Stomach (tissue), 9 donors: ENCODE data around the gene LZIC. TPM values are rescaled to one million over a fixed set of nuclear protein-coding genes. Genes with fewer than 3 reads are reported as not detected.
A peak's percentile ranks its signal among the peaks of the same experiment; 100 is the strongest.

ENCODE experiments used
- DNase-seq, 2 donors: peaks; one replicate each; pipeline versions ENCODE4 v3.0.0 to v3.0.0-alpha.2; 2013 to 2019
- H3K27ac ChIP-seq, 5 donors: fragments of 200-600 bp in 4 of 5; sonication (generic) in 4 of 5; one replicate each; pipeline ENCODE4 v1.5.1; 2013 to 2019; ENCODE audit warnings: mild to moderate bottlenecking in 1 of 5, moderate library complexity in 1 of 5
- H3K27me3 ChIP-seq, 3 donors: fragments of 200-600 bp; sonication (generic); one replicate each; pipeline ENCODE4 v1.5.1; 2017 to 2019; ENCODE audit warnings: mixed run types in 1 of 3
- H3K36me3 ChIP-seq, 4 donors: fragments of 200-600 bp; sonication (generic); 1 replicate in 3 of 4; 2 replicates in 1 of 4; pipeline ENCODE4 v1.5.1; 2016 to 2019
- H3K4me1 ChIP-seq, 4 donors: fragments of 200-600 bp; sonication (generic); one replicate each; pipeline ENCODE4 v1.5.1; 2016 to 2019
- H3K4me3 ChIP-seq, 4 donors: fragments of 200-600 bp; sonication (generic) in 3 of 4; one replicate each; pipeline ENCODE4 v1.5.1; 2016 to 2019; ENCODE audit warnings: mild to moderate bottlenecking in 1 of 4
- H3K9me3 ChIP-seq, 4 donors: fragments of 200-600 bp; sonication (generic); one replicate each; pipeline ENCODE4 v1.5.1; 2016 to 2019
- CTCF ChIP-seq, 7 experiments: fragments of 450-650 bp in 4 of 7; fragments of 200-600 bp in 3 of 7; sonication (generic) in 3 of 7; IDR thresholded peaks; one replicate each; pipeline ENCODE4 v1.5.1; 2016 to 2019; ENCODE audit warnings: antibody characterized with exemption in 7 of 7, control low read depth in 2 of 7, mild to moderate bottlenecking in 1 of 7
- EP300 ChIP-seq: sonication (generic); formaldehyde crosslinking; IDR thresholded peaks from one replicate; pipeline ENCODE4 v1.6.1; 2017; ENCODE audit warnings: antibody characterized with exemption
- POLR2A ChIP-seq, 4 donors: fragments of 450-650 bp; IDR thresholded peaks; one replicate each; pipeline ENCODE4 v1.6.1; 2016; ENCODE audit warnings: antibody characterized with exemption in 4 of 4, control low read depth in 2 of 4, mild to moderate bottlenecking in 1 of 4, moderate library complexity in 1 of 4
- POLR2AphosphoS5 ChIP-seq, 3 donors: sonication (generic); formaldehyde crosslinking; IDR thresholded peaks; one replicate each; pipeline ENCODE4 v1.6.1; 2016; ENCODE audit warnings: antibody characterized with exemption in 3 of 3
- WGBS, 5 donors: extraction: QIAGEN DNeasy Blood & Tissue Kit in 3 of 5; methylation state at CpG; one replicate each; pipeline versions ENCODE4 v1.1.5 to v1.1.7; 2013 to 2018; 5-methylcytosine and 5-hydroxymethylcytosine counted together
- intact Hi-C: fragments of 100-400 bp; cut with DNase I; formaldehyde crosslinking; loops from one replicate; pipeline ENCODE4 v1.15.1; 2023; ENCODE audit warnings: low total_unique reads
- polyA plus RNA-seq, 3 donors: library from polyadenylated mRNA; stranded (reverse); fragments of 200-250 nt; gene quantifications; one replicate each; pipeline ENCODE4 v1.2.3, GENCODE V29; 2013
- total RNA-seq, 5 donors: library from RNA; depleted of rRNA; stranded (reverse); fragments of >200 nt; gene quantifications; one replicate each; pipeline versions ENCODE4 v1.1.0 to v1.2.3, GENCODE V29; 2014 to 2016
- donor health status: healthy with polysubstance abuse.
- donor health status: Bipolar disorder and iron deficiency.
- donor health status: healthy.

The LZIC gene
- total and polyA plus RNA-seq, 8 donors = 1.8 to 32.5 (median 15.2) TPM

DNA sequence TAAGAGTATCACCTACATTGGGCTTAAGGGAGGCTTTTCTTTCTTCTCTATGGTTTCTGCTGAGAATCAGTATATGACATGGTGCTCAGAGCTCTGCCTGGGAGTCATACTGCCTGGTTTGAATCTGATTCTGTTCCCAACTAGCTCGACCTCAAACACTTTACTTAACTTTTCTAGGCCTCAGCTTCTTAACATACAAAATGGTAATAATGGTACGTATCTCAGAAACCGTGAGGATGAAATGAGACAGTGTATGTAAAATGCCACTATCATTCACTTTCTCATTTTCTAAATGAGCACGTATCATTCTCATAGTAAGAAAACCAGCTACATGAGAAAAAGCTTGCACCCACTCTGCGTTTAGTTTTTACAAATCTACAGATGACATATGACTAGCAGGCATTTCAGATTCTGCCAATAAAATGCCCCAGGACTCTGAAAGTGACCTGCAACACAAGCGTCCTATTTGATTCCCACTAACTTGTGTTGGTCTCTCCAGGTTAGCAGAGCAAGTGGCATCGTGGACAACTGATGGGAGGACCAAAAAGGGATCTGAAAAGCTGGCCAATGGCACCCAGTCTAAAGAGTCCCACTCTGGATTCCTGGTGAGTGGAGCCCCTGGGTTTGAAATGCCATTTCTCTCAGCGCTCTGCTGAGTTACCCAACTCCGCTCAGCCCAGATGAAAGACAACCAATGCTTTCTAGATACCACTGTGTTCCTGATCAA lies 39.2 kb downstream of the LZIC start:
- Histone ChIP-seq H3K4me1 (peaks cover 34 to 82% (median 55%) of the 10 kb centered on the region in 4 donors), H3K27ac (peak overlapping the region in 2 of 5 donors; percentile 7 to 88), H3K27me3 (no peaks in the 10 kb centered on the region), H3K9me3 (no peaks in the 10 kb centered on the region), H3K4me3 (no peak overlapping the region), H3K36me3 (no peaks in the 10 kb centered on the region)
- no peak for DNase-seq
- WGBS, 5 donors = 83 to 87% (median 85%) methylated on average over 9 of the region's 9 CpGs
- intact Hi-C loops = no loop called here
- TF ChIP-seq EP300 (no peak), CTCF (IDR thresholded peaks at IDR 0.05) (no peak), POLR2A (IDR thresholded peaks at IDR 0.05) (no peak), POLR2AphosphoS5 (IDR thresholded peaks at IDR 0.05) (no peak)

DNA sequence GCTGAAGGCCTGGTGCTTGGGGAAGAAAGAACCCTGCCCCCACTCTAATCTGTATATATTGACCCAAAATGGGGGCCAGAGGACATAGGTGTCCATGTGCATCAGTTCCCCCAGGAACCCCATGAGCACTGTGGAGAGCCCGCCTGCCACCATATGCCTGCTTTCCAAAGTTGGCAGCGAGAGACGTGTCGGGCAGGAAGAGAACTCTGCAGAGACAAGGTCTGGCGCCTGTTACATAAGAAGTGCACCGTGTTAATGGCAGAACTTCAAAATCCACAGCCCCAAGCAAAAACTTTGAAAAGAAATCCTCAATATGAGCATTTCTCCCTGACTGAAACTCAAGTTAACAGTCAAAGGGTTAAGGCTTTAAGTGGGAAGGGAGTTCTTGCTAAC lies 41.1 kb downstream of the LZIC start:
- H3K27ac ChIP-seq = peak overlapping the region; percentile 73 to 89 (median 81)
- TF ChIP-seq POLR2AphosphoS5 (IDR thresholded peaks at IDR 0.05) = no peak
- TF ChIP-seq CTCF (IDR thresholded peaks at IDR 0.05) = no peak
- no peak for TF ChIP-seq EP300
- no peak for TF ChIP-seq POLR2A (IDR thresholded peaks at IDR 0.05)
- no peaks in the 10 kb centered on the region for H3K9me3 ChIP-seq
- no peak for DNase-seq
- H3K36me3 ChIP-seq = no peaks in the 10 kb centered on the region
- H3K27me3 ChIP-seq = no peaks in the 10 kb centered on the region
- WGBS, 5 donors = 53 to 82% (median 68%) methylated on average over 6 of the region's 6 CpGs
- H3K4me3 ChIP-seq = no peak overlapping the region
- peaks cover 23 to 69% (median 37%) of the 10 kb centered on the region in 4 donors for H3K4me1 ChIP-seq
- intact Hi-C loops = no loop called here

GRCh38 chr1:9901148-9902059 lies 41.8 kb downstream of the LZIC start:
- Histone ChIP-seq H3K4me3 (peak overlapping the region in 1 of 4 donors; percentile 26), H3K4me1 (peaks cover 23 to 63% (median 36%) of the 10 kb centered on the region in 4 donors), H3K9me3 (no peaks in the 10 kb centered on the region), H3K36me3 (no peaks in the 10 kb centered on the region), H3K27me3 (no peaks in the 10 kb centered on the region), H3K27ac (peak overlapping the region; percentile 73 to 89 (median 81))
- peak in 2 of 3 donors; percentile 11 to 12 for TF ChIP-seq POLR2AphosphoS5 (IDR thresholded peaks at IDR 0.05)
- TF ChIP-seq POLR2A (IDR thresholded peaks at IDR 0.05) = no peak
- 28 to 68% (median 45%) methylated on average over 9 of the region's 9 CpGs for WGBS, 5 donors
- DNase-seq = peak in 1 of 2 donors; percentile 69
- intact Hi-C loops = no loop called here

- Histone ChIP-seq H3K9me3 (no peaks in the 10 kb centered on the region), H3K27ac (peak overlapping the region; percentile 79 to 89 (median 88)), H3K36me3 (no peaks in the 10 kb centered on the region), H3K27me3 (no peaks in the 10 kb centered on the region), H3K4me3 (peak overlapping the region; percentile 5 to 35 (median 23)), H3K4me1 (peaks cover 23 to 53% (median 36%) of the 10 kb centered on the region in 4 donors)
- intact Hi-C loops = no loop called here
- peak; percentile 86 to 92 for DNase-seq
- TF ChIP-seq POLR2A (IDR thresholded peaks at IDR 0.05) = peak in 1 of 4 donors; percentile 48
- peak in 2 of 7 experiments; percentile 9 to 10 for TF ChIP-seq CTCF (IDR thresholded peaks at IDR 0.05)
- peak in 2 of 3 donors; percentile 86 to 88 for TF ChIP-seq POLR2AphosphoS5 (IDR thresholded peaks at IDR 0.05)
- no peak for TF ChIP-seq EP300
- WGBS, 5 donors = 26 to 43% (median 30%) methylated on average over 15 to 18 of the region's 18 CpGs
Measured at GRCh38 chr1:9900142-9901043, 42.8 kb downstream of the LZIC start.
